Lower leg skin (tissue), 4 donors: ENCODE measurements around the gene CDKAL1. TPM values are rescaled to one million over a fixed set of nuclear protein-coding genes. Genes with fewer than 3 reads are reported as not detected.

Source experiments
- DNase-seq, 2 donors: peaks; one replicate each; pipeline ENCODE4 v3.0.0-alpha.2; 2019; ENCODE audit warnings: low spot score in 2 of 2
- H3K4me3 ChIP-seq: fragments of 200-600 bp; sonication (generic); 2 replicates; pipeline ENCODE4 v1.5.1; 2017; ENCODE audit warnings: mild to moderate bottlenecking, low read depth; ENCODE audit not compliant: poor library complexity, severe bottlenecking
- CTCF ChIP-seq, 3 donors: fragments of 450-650 bp; IDR thresholded peaks; one replicate each; pipeline ENCODE4 v1.5.1; 2016; ENCODE audit warnings: antibody characterized with exemption in 3 of 3, mild to moderate bottlenecking in 3 of 3, moderate library complexity in 2 of 3
- POLR2A ChIP-seq, 2 donors: fragments of 450-650 bp; IDR thresholded peaks; one replicate each; pipeline ENCODE4 v1.6.1; 2016 to 2017; ENCODE audit warnings: antibody characterized with exemption in 2 of 2, mild to moderate bottlenecking in 1 of 2, moderate library complexity in 1 of 2
- WGBS, 2 donors: methylation state at CpG; one replicate each; pipeline ENCODE4 v1.1.5; 2018; 5-methylcytosine and 5-hydroxymethylcytosine counted together
- intact Hi-C: fragments of 100-400 bp; cut with DNase I; formaldehyde crosslinking; loops from one replicate; pipeline ENCODE4 v1.15.0; 2023; ENCODE audit warnings: low total_unique reads
- total RNA-seq, 4 donors: library from RNA; depleted of rRNA; stranded (reverse); fragments of >200 nt; gene quantifications; one replicate each; pipeline ENCODE4 v1.1.0, GENCODE V29; 2016

Gene CDKAL1
- total RNA-seq, 4 donors from 2014 or later = 10.3 to 18.0 (median 11.6) TPM

DNA sequence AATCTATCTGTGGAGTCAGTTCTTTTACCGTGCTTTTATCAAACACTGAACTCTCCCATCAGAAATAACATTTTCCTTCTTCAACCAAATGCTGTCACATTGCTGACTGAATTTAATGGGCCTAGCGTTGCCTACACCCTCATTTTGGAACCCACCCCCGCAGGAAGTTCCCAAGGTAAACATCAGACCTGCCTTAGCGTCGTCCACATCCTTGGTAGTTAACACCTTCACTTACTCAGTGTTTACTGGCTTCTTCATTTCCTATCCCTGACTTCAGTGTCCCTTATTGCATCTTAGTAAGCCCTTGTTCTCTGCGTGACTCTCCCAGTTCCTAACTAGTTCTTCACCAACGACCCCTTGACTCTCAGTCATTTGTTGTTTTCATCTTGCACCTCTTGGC lies 567.9 kb downstream of the CDKAL1 start:
- WGBS, 2 donors = 73 to 93% methylated on average over 7 of the region's 7 CpGs
- no peak for TF ChIP-seq POLR2A (IDR thresholded peaks at IDR 0.05)
- TF ChIP-seq CTCF (IDR thresholded peaks at IDR 0.05) = no peak
- intact Hi-C loops = no loop called here
- H3K4me3 ChIP-seq = no peak overlapping the region
- no peak for DNase-seq

GRCh38 chr6:21102624-21103023 lies 568.4 kb downstream of the CDKAL1 start:
- WGBS, 2 donors = 67 to 75% methylated on average over 7 of the region's 7 CpGs
- no peak overlapping the region for H3K4me3 ChIP-seq
- no peak for TF ChIP-seq CTCF (IDR thresholded peaks at IDR 0.05)
- no peak for TF ChIP-seq POLR2A (IDR thresholded peaks at IDR 0.05)
- DNase-seq = no peak
- intact Hi-C loops = no loop called here

- TF ChIP-seq POLR2A (IDR thresholded peaks at IDR 0.05) (no peak), CTCF (IDR thresholded peaks at IDR 0.05) (no peak)
- 56 to 59% methylated on average over 4 of the region's 4 CpGs for WGBS, 2 donors
- DNase-seq = no peak
- no peak overlapping the region for H3K4me3 ChIP-seq
- intact Hi-C loops = no loop called here
Observed at GRCh38 chr6:21103626-21104224, 569.5 kb downstream of the CDKAL1 start.

DNA sequence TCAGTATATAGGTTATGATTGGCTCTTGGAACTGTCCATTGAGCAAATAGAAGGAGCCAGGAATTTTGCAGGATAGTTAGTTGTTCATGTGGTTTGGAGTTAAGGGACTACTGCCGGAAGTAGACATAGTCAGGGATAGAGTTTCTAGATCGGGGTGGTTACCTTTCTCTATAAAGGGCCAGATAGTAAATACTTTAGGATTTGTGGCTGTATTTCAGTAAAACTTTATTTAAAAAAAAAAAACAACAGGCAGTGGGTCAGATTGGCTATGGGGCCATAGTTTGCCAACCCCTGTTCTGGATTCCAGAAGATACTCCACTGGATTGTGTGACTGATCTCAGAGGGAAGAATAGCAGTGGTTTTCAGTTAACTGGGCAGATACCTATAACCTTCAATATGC lies 570.0 kb downstream of the CDKAL1 start:
- no peak overlapping the region for H3K4me3 ChIP-seq
- no peak for DNase-seq
- no peak for TF ChIP-seq POLR2A (IDR thresholded peaks at IDR 0.05)
- no peak for TF ChIP-seq CTCF (IDR thresholded peaks at IDR 0.05)
- intact Hi-C loops = no loop called here
- whole genome bisulfite sequencing, 2 donors = 88 to 91% methylated on average over 2 of the region's 2 CpGs

- 94 to 100% methylated on average over 3 of the region's 3 CpGs for WGBS, 2 donors
- H3K4me3 ChIP-seq = no peak overlapping the region
- intact Hi-C loops = no loop called here
- DNase-seq = no peak
- TF ChIP-seq CTCF (IDR thresholded peaks at IDR 0.05) = no peak
- TF ChIP-seq POLR2A (IDR thresholded peaks at IDR 0.05) = no peak
Observed at GRCh38 chr6:21107796-21108195, 573.5 kb downstream of the CDKAL1 start.
